HFFc6 (cell line): ENCODE measurements around the gene CDH23. TPM values are rescaled to one million over a fixed set of nuclear protein-coding genes. Genes with fewer than 3 reads are reported as not detected.

ENCODE experiments used
- DNase-seq: peaks from one replicate; pipeline ENCODE4 v3.0.0-alpha.2; 2018
- H3K27ac Mint-ChIP-seq: 2 replicates; pipeline ENCODE4 v1.8.0; 2020; ENCODE audit warnings: mild to moderate bottlenecking, mixed read lengths
- H3K27me3 Mint-ChIP-seq: 2 replicates; pipeline ENCODE4 v1.8.0; 2021; ENCODE audit warnings: mild to moderate bottlenecking, moderate library complexity, mixed read lengths; ENCODE audit not compliant: insufficient read depth
- H3K36me3 Mint-ChIP-seq: 2 replicates; pipeline ENCODE4 v1.8.0; 2021; ENCODE audit warnings: low read depth, mixed read lengths
- H3K4me1 Mint-ChIP-seq: 2 replicates; pipeline ENCODE4 v1.8.0; 2020; ENCODE audit warnings: low read depth, mixed read lengths
- H3K4me3 Mint-ChIP-seq: 2 replicates; pipeline ENCODE4 v1.8.0; 2020; ENCODE audit warnings: mild to moderate bottlenecking, moderate library complexity, mixed read lengths
- H3K9me3 Mint-ChIP-seq: 2 replicates; pipeline ENCODE4 v1.8.0; 2020; ENCODE audit warnings: mild to moderate bottlenecking, mixed read lengths
- total RNA-seq, 6 experiments: library from RNA; stranded (reverse); fragmentation: NEBNext Ultra II Directional; extraction: Animal tissue kit (Norgen Biotek cat#: 25700); gene quantifications; 2 replicates in 1 of 6; 3 replicates in 5 of 6; pipeline ENCODE4 v1.2.3, GENCODE V29; 2021
- TF ChIP-seq, protein P1 (sequence below): fragments of 200-600 bp; sonication (generic); IDR thresholded peaks from 2 replicates; pipeline ENCODE4 v1.5.0; 2021; ENCODE audit warnings: antibody characterized with exemption, mild to moderate bottlenecking

CDH23 gene
- total RNA-seq, 6 experiments from 2014 or later = 0.02 to 0.11 (median 0.04) TPM; not detected in 2

DNA sequence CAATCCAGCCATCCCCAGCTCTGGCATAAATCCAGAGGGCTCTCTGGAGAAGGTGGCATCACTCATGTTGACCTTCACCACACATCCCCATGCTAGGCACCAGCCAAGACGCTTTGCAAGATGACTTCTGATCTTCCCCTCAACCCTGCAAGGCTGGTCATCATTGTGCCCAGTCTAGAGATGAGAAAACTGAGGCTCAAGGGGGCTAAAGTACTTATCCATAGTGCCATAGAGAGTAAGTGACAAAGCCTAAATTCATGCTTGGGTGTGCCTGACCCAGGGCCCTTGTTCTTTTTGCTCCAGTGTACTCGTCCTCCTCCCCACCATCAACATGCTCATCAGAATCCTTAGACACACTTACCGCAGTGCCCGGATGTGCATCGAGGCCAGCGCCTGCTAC lies 324.6 kb downstream of the CDH23 start:
- no peak for DNase-seq
- H3K27me3 Mint-ChIP-seq = peaks cover 35% of the 10 kb centered on the region
- TF ChIP-seq, protein P1, sequence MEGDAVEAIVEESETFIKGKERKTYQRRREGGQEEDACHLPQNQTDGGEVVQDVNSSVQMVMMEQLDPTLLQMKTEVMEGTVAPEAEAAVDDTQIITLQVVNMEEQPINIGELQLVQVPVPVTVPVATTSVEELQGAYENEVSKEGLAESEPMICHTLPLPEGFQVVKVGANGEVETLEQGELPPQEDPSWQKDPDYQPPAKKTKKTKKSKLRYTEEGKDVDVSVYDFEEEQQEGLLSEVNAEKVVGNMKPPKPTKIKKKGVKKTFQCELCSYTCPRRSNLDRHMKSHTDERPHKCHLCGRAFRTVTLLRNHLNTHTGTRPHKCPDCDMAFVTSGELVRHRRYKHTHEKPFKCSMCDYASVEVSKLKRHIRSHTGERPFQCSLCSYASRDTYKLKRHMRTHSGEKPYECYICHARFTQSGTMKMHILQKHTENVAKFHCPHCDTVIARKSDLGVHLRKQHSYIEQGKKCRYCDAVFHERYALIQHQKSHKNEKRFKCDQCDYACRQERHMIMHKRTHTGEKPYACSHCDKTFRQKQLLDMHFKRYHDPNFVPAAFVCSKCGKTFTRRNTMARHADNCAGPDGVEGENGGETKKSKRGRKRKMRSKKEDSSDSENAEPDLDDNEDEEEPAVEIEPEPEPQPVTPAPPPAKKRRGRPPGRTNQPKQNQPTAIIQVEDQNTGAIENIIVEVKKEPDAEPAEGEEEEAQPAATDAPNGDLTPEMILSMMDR = no peak
- H3K4me1 Mint-ChIP-seq = peaks cover 7% of the 10 kb centered on the region
- H3K9me3 Mint-ChIP-seq = no peaks in the 10 kb centered on the region
- 0 out of 2 replicates have a peak, but pooled peaks cover 4% of the 10 kb centered on the region for H3K36me3 Mint-ChIP-seq
- no peak overlapping the region for H3K4me3 Mint-ChIP-seq
- H3K27ac Mint-ChIP-seq = no peak overlapping the region

DNA sequence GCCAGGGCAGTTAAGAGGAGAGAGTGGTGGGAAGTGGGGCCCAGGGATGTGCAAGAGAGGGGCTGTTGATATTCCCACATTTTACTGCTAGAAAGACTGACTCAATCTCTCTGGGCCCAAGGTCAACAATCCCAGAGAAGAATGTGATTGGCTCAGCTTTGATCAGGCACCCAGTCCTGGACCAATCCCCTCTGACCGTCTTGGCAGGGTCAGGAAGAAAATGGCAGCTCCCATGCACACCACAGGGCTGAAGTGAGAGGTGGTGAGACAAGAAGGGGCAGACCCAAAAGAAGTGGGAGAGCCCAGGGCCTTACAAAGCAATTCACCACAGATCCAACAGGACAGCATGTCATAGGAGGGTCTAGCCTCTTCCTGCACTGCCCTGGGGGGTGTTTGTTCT lies 326.1 kb downstream of the CDH23 start:
- H3K9me3 Mint-ChIP-seq = no peaks in the 10 kb centered on the region
- peaks cover 34% of the 10 kb centered on the region for H3K27me3 Mint-ChIP-seq
- no peak overlapping the region for H3K27ac Mint-ChIP-seq
- H3K36me3 Mint-ChIP-seq = 0 out of 2 replicates have a peak, but pooled peaks cover 4% of the 10 kb centered on the region
- TF ChIP-seq, protein P1 = no peak
- no peak for DNase-seq
- H3K4me1 Mint-ChIP-seq = peaks cover 12% of the 10 kb centered on the region
- H3K4me3 Mint-ChIP-seq = no peak overlapping the region

DNA sequence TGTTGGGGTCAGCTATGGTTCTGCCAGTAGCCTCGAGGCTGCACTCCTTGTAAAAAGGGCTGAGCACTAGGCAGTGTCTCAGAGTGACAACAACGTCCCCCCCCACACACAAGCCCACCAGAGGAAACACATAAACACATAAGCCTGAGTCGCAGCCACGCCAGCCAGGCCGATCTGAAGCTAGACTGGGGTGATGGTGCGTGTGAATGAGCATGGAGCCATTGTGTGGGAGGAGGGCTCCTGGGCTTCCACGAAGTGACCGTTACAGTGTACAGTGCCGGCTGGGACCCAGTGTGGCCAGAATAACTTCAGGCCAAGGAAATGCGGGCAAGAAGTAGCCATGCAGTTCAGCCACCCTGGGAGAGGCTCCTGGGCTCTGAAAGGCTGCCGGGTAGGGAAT lies 326.6 kb downstream of the CDH23 start:
- H3K9me3 Mint-ChIP-seq = no peaks in the 10 kb centered on the region
- no peak for DNase-seq
- H3K4me3 Mint-ChIP-seq = no peak overlapping the region
- no peak overlapping the region for H3K27ac Mint-ChIP-seq
- H3K27me3 Mint-ChIP-seq = peaks cover 34% of the 10 kb centered on the region
- TF ChIP-seq, protein P1 = no peak
- H3K36me3 Mint-ChIP-seq = 0 out of 2 replicates have a peak, but pooled peaks cover 4% of the 10 kb centered on the region
- peaks cover 14% of the 10 kb centered on the region for H3K4me1 Mint-ChIP-seq

DNA sequence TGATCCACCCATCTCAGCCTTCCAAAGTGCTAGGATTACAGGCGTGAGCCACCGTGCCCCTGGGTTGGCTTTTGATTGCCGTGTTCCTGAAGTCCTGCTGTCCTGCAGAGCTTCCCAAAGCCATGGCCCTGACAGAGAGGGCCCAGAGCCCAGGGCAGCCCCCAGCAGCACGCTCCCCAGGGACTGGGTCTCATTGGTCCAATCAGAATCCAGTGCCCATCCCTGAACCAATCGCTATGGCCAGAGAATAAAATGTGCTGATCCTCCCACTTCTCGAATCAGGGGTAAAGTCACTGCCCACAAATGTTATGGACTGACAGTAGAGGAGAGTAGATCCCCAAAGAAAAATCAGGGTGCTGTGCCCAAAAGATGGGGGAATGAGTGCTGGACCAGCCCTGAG lies 327.8 kb downstream of the CDH23 start:
- Mint-ChIP-seq H3K9me3 (no peaks in the 10 kb centered on the region), H3K4me1 (peaks cover 19% of the 10 kb centered on the region), H3K27ac (no peak overlapping the region), H3K27me3 (peaks cover 31% of the 10 kb centered on the region), H3K4me3 (no peak overlapping the region), H3K36me3 (0 out of 2 replicates have a peak, but pooled peaks cover 4% of the 10 kb centered on the region)
- no peak for DNase-seq
- TF ChIP-seq, protein P1 = no peak

DNA sequence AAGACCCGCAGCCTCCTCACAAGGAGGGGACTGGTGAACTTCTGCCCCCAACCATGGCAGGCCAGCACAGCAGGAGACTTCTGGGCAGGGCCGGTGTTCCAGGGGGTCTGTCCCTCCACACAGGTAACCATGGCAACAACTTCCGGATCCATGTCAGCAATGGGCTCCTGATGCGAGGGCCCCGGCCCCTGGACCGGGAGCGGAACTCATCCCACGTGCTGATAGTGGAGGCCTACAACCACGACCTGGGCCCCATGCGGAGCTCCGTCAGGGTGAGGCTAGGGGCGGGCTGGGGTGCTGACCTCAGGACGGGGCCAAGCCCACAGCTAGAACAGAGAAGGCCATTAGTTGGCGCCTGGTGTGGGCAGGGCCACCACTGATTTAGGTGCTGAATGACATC lies 328.5 kb downstream of the CDH23 start:
- Mint-ChIP-seq H3K4me1 (peaks cover 19% of the 10 kb centered on the region), H3K36me3 (0 out of 2 replicates have a peak, but pooled peaks cover 4% of the 10 kb centered on the region), H3K27me3 (peaks cover 29% of the 10 kb centered on the region), H3K9me3 (no peaks in the 10 kb centered on the region), H3K4me3 (no peak overlapping the region), H3K27ac (no peak overlapping the region)
- TF ChIP-seq, protein P1 = no peak
- no peak for DNase-seq
